Caco-2 (cell line): Measurements from ENCODE around the gene IGFALS. TPM values are rescaled to one million over a fixed set of nuclear protein-coding genes. Genes with fewer than 3 reads are reported as not detected.
A peak's percentile ranks its signal among the peaks of the same experiment; 100 is the strongest.

Source experiments
- BruUV-seq: library from RNA; stranded (reverse); fragments of 400-500 nt; replicated peaks from 2 replicates; lab custom pipeline; 2021; lab: Mats Ljungman, UMichigan
- CTCF ChIA-PET: fragments of 300-600 bp; sonication (Branson Sonifier 250); formaldehyde crosslinking; loops from one replicate; lab custom pipeline; 2022; ENCODE audit warnings: antibody characterized with exemption; lab: Charles Lee
- POLR2A ChIA-PET: fragments of 300-600 bp; sonication (Branson Sonifier 250); formaldehyde crosslinking; loops from one replicate; lab custom pipeline; 2022; ENCODE audit warnings: antibody characterized with exemption; lab: Charles Lee
- DNase-seq, 2 experiments: peaks; one replicate each; pipeline versions ENCODE4 v3.0.0 to v3.0.0-alpha.2; 2020 to 2022
- H3K27me3 ChIP-seq: replicated peaks from 2 replicates; pipeline ENCODE4 v1.6.0; 2011; ENCODE audit warnings: low read length; ENCODE audit not compliant: control insufficient read depth, insufficient read depth
- H3K36me3 ChIP-seq: 2 replicates; pipeline ENCODE4 v1.5.1; 2011; ENCODE audit warnings: low read length; ENCODE audit not compliant: control insufficient read depth, insufficient read depth
- H3K4me1 ChIP-seq: fragments of 250-450 bp; sonication (Bioruptor Pico); 2 replicates; pipeline ENCODE4 v1.5.1; 2020; ENCODE audit warnings: mild to moderate bottlenecking
- H3K4me3 ChIP-seq: 2 replicates; pipeline ENCODE4 v1.5.1; 2011; ENCODE audit warnings: low read depth, mild to moderate bottlenecking, control low read depth, low read length
- H3K9me3 ChIP-seq: fragments of 250-450 bp; sonication (Bioruptor Pico); 2 replicates; pipeline ENCODE4 v1.5.1; 2020; ENCODE audit warnings: mild to moderate bottlenecking, moderate library complexity
- H3K27ac Mint-ChIP-seq: one replicate; pipeline ENCODE4 v1.8.0; 2022; ENCODE audit warnings: mixed read lengths; ENCODE audit not compliant: unreplicated experiment
- H3K27me3 Mint-ChIP-seq: one replicate; pipeline ENCODE4 v1.8.0; 2022; ENCODE audit warnings: mixed read lengths; ENCODE audit not compliant: insufficient read depth, unreplicated experiment
- H3K36me3 Mint-ChIP-seq: one replicate; pipeline ENCODE4 v1.8.0; 2022; ENCODE audit warnings: mild to moderate bottlenecking, mixed read lengths; ENCODE audit not compliant: insufficient read depth, unreplicated experiment
- H3K4me1 Mint-ChIP-seq: one replicate; pipeline ENCODE4 v1.8.0; 2022; ENCODE audit warnings: low read depth, mixed read lengths; ENCODE audit not compliant: unreplicated experiment
- H3K4me3 Mint-ChIP-seq: one replicate; pipeline ENCODE4 v1.8.0; 2022; ENCODE audit warnings: mild to moderate bottlenecking, moderate library complexity, mixed read lengths; ENCODE audit not compliant: unreplicated experiment
- H3K9me3 Mint-ChIP-seq: one replicate; pipeline ENCODE4 v1.8.0; 2022; ENCODE audit warnings: mixed read lengths; ENCODE audit not compliant: unreplicated experiment
- CTCF ChIP-seq, 2 experiments: fragments of 200-600 bp in 1 of 2; IDR thresholded peaks; 1 replicate in 1 of 2; 2 replicates in 1 of 2; pipeline versions ENCODE4 v1.5.1 to v1.8.0; 2011 to 2022; ENCODE audit warnings: antibody characterized with exemption in 1 of 2, control low read depth in 1 of 2, inconsistent platforms in 1 of 2, low read depth in 1 of 2, low read length in 1 of 2, mild to moderate bottlenecking in 1 of 2, moderate library complexity in 1 of 2; ENCODE audit not compliant: insufficient read depth in 1 of 2, severe bottlenecking in 1 of 2, unreplicated experiment in 1 of 2
- intact Hi-C: fragments of 100-400 bp; cut with micrococcal nuclease; formaldehyde crosslinking; loops from one replicate; pipeline ENCODE4 v1.10.0; 2022; ENCODE audit not compliant: unreplicated experiment
- total RNA-seq: library from RNA; stranded (reverse); gene quantifications from 2 replicates; pipeline ENCODE4 v1.2.3, GENCODE V29; 2022

The IGFALS gene
- total RNA-seq, 1 experiment from 2014 or later = not detected

- CTCF ChIA-PET = no interaction called here
- Mint-ChIP-seq H3K9me3 (no peaks in the 10 kb centered on the region), H3K4me1 (peaks cover 8% of the 10 kb centered on the region), H3K27me3 (no peaks in the 10 kb centered on the region), H3K27ac (no peak overlapping the region), H3K36me3 (peaks cover 55% of the 10 kb centered on the region), H3K4me3 (peak overlapping the region; percentile 29)
- DNase-seq = no peak
- POLR2A ChIA-PET = no interaction called here
- intact Hi-C loops = loop anchor here (5.0 kb wide), 1 partner anchor 37 kb away; no protein-coding TSS in a partner anchor
- Histone ChIP-seq H3K36me3 (peaks cover 2% of the 10 kb centered on the region; the same call in 1 of the 2 replicates), H3K9me3 (no peaks in the 10 kb centered on the region), H3K4me3 (no peak overlapping the region), H3K4me1 (peaks cover 7% of the 10 kb centered on the region), H3K27me3 (no peaks in the 10 kb centered on the region)
- no TSS peak for BruUV-seq
- TF ChIP-seq CTCF (IDR thresholded peaks at IDR 0.05; ENCODE audit: insufficient read depth in 1 of 2, low read depth in 1 of 2, low read length in 1 of 2, severe bottlenecking in 1 of 2, unreplicated experiment in 1 of 2) = no peak
These were observed 8.3 kb downstream of the IGFALS start for GRCh38 chr16:1784977-1785845.

GRCh38 chr16:1782408-1783264, 10.9 kb downstream of the IGFALS start, which contains the start of the genes NUBP2 and SPSB3:
Gene NUBP2, plus strand, starts transcription at chr16:1782960. Its CDS starts 61 bp downstream, at chr16:1783021.
Gene SPSB3, minus strand, starts transcription at chr16:1782571. Its CDS starts 1,088 bp downstream, at chr16:1781483.
- no peaks in the 10 kb centered on the region for H3K9me3 Mint-ChIP-seq
- peak in 1 of 2 experiments; percentile 19 for TF ChIP-seq CTCF (IDR thresholded peaks at IDR 0.05; ENCODE audit: insufficient read depth in 1 of 2, low read depth in 1 of 2, low read length in 1 of 2, severe bottlenecking in 1 of 2, unreplicated experiment in 1 of 2)
- ChIA-PET CTCF (interaction anchor here (0.6 to 1.6 kb wide), 11 partner anchors 9 to 358 kb away, joined by 3 to 14 read pairs (median 4); partner anchors contain the start of genes EME2, IGFALS, JPT2 and MAPK8IP3), POLR2A (interaction anchor here (0.6 to 1.8 kb wide), 13 partner anchors 8 to 1087 kb away, joined by 3 to 36 read pairs (median 6); partner anchors contain the start of genes CRAMP1, EME2, FAHD1 and HAGH)
- no peaks in the 10 kb centered on the region for H3K27me3 Mint-ChIP-seq
- peak; percentile 99 to 100 for DNase-seq
- peaks cover 2% of the 10 kb centered on the region; the same call in 1 of the 2 replicates for H3K36me3 ChIP-seq
- no peaks in the 10 kb centered on the region for H3K27me3 ChIP-seq
- no peaks in the 10 kb centered on the region for H3K9me3 ChIP-seq
- H3K4me3 ChIP-seq = peak within 1 kb of the TSS; percentile 93
- intact Hi-C loops = loop anchor here (1.0 to 5.0 kb wide), 2 partner anchors 9 to 40 kb away; partner anchors contain the start of gene MRPS34
- peaks cover 62% of the 10 kb centered on the region for H3K36me3 Mint-ChIP-seq
- BruUV-seq = no TSS peak
- peak within 1 kb of the TSS; percentile 86 for H3K4me3 Mint-ChIP-seq
- peaks cover 7% of the 10 kb centered on the region for H3K4me1 ChIP-seq
- peaks cover 8% of the 10 kb centered on the region for H3K4me1 Mint-ChIP-seq
- peak within 1 kb of the TSS; percentile 81 for H3K27ac Mint-ChIP-seq
